ENCODE data around the gene DNAH5. TPM values are rescaled to one million over a fixed set of nuclear protein-coding genes. Genes with fewer than 3 reads are reported as not detected.

The DNAH5 gene
- total and polyA plus RNA-seq, 2 donors (not counting 1 experiment from before 2014, with no cell fraction given) = not detected

GRCh38 chr5:13643734-13644133 lies 300.8 kb downstream of the DNAH5 start:
- Histone ChIP-seq H3K27me3 (replicated peaks in 1 of 4; ENCODE audit: control extremely low read depth in 1 of 4, control insufficient read depth in 3 of 4, insufficient read depth in 4 of 4, low read length in 3 of 4) (no peaks in the 10 kb centered on the region), H3K4me2 (replicated peaks; ENCODE audit: low read depth, low read length, poor library complexity, severe bottlenecking) (no peak overlapping the region), H3K79me2 (ENCODE audit: control insufficient read depth, insufficient read depth, low read length) (no peaks in the 10 kb centered on the region), H3K9me3 (ENCODE audit: control extremely low read depth in 1 of 3, control insufficient read depth in 2 of 3, insufficient read depth in 1 of 3, low read length in 2 of 3) (no peaks in the 10 kb centered on the region), H3K9ac (ENCODE audit: low read length) (no peak overlapping the region), H4K20me1 (ENCODE audit: control insufficient read depth, insufficient read depth, low read length, poor library complexity, severe bottlenecking) (no peaks in the 10 kb centered on the region), H3K27ac (ENCODE audit: low read length in 2 of 2) (no peak overlapping the region), H3K36me3 (replicated peaks in 1 of 2; ENCODE audit: control extremely low read depth in 1 of 2, control insufficient read depth in 1 of 2, extremely low read depth in 1 of 2, insufficient read depth in 2 of 2, low read length in 1 of 2) (no peaks in the 10 kb centered on the region), H2AFZ (ENCODE audit: insufficient read depth, low read depth, low read length, poor library complexity, severe bottlenecking) (no peak overlapping the region), H3K4me3 (ENCODE audit: control extremely low read depth in 1 of 5, extremely low read depth in 1 of 5, insufficient read depth in 1 of 5, low read depth in 2 of 5, low read length in 4 of 5) (no peak overlapping the region), H3K4me1 (ENCODE audit: control insufficient read depth in 2 of 2, insufficient read depth in 2 of 2, low read length in 2 of 2) (no peaks in the 10 kb centered on the region)
- POLR2A ChIA-PET = no interaction called here
- WGBS (ENCODE audit: insufficient coverage) = 100% methylated on average over 1 of the region's 1 CpG
- intact Hi-C loops (cut with micrococcal nuclease) = no loop called here
- Mint-ChIP-seq H3K27ac (no peak overlapping the region), H3K27me3 (no peaks in the 10 kb centered on the region), H3K9me3 (ENCODE audit: insufficient read depth) (no peaks in the 10 kb centered on the region), H3K4me3 (no peak overlapping the region), H3K4me1 (no peaks in the 10 kb centered on the region)
- DNase-seq (no peak), ATAC-seq (ENCODE audit: low read depth) (no peak)
- CTCF ChIA-PET = no interaction called here
- TF ChIP-seq EZH2 (IDR thresholded peaks at IDR 0.05; ENCODE audit: borderline replicate concordance, insufficient read depth, low read depth, low read length, poor library complexity, severe bottlenecking) (no peak), CTCF (IDR thresholded peaks at IDR 0.05) (no peak)

GRCh38 chr5:13643196-13643595 lies 301.3 kb downstream of the DNAH5 start:
- Histone ChIP-seq H4K20me1 (ENCODE audit: control insufficient read depth, insufficient read depth, low read length, poor library complexity, severe bottlenecking) (no peaks in the 10 kb centered on the region), H3K27ac (ENCODE audit: low read length in 2 of 2) (no peak overlapping the region), H3K27me3 (replicated peaks in 1 of 4; ENCODE audit: control extremely low read depth in 1 of 4, control insufficient read depth in 3 of 4, insufficient read depth in 4 of 4, low read length in 3 of 4) (no peaks in the 10 kb centered on the region), H2AFZ (ENCODE audit: insufficient read depth, low read depth, low read length, poor library complexity, severe bottlenecking) (no peak overlapping the region), H3K4me2 (replicated peaks; ENCODE audit: low read depth, low read length, poor library complexity, severe bottlenecking) (no peak overlapping the region), H3K79me2 (ENCODE audit: control insufficient read depth, insufficient read depth, low read length) (no peaks in the 10 kb centered on the region), H3K9ac (ENCODE audit: low read length) (no peak overlapping the region), H3K36me3 (replicated peaks in 1 of 2; ENCODE audit: control extremely low read depth in 1 of 2, control insufficient read depth in 1 of 2, extremely low read depth in 1 of 2, insufficient read depth in 2 of 2, low read length in 1 of 2) (no peaks in the 10 kb centered on the region), H3K9me3 (ENCODE audit: control extremely low read depth in 1 of 3, control insufficient read depth in 2 of 3, insufficient read depth in 1 of 3, low read length in 2 of 3) (peaks cover 0 to 2% (median 0%) of the 10 kb centered on the region in 3 donors), H3K4me1 (ENCODE audit: control insufficient read depth in 2 of 2, insufficient read depth in 2 of 2, low read length in 2 of 2) (no peaks in the 10 kb centered on the region), H3K4me3 (ENCODE audit: control extremely low read depth in 1 of 5, extremely low read depth in 1 of 5, insufficient read depth in 1 of 5, low read depth in 2 of 5, low read length in 4 of 5) (no peak overlapping the region)
- no peaks in the 10 kb centered on the region for H3K27me3 Mint-ChIP-seq
- no peaks in the 10 kb centered on the region for H3K4me1 Mint-ChIP-seq
- H3K27ac Mint-ChIP-seq = no peak overlapping the region
- DNase-seq (no peak), ATAC-seq (ENCODE audit: low read depth) (no peak)
- no peaks in the 10 kb centered on the region for H3K9me3 Mint-ChIP-seq (ENCODE audit: insufficient read depth)
- WGBS (ENCODE audit: insufficient coverage) = 100% methylated on average over 1 of the region's 2 CpGs
- no peak overlapping the region for H3K4me3 Mint-ChIP-seq
- ChIA-PET POLR2A (no interaction called here), CTCF (no interaction called here)
- TF ChIP-seq CTCF (IDR thresholded peaks at IDR 0.05) (no peak), EZH2 (IDR thresholded peaks at IDR 0.05; ENCODE audit: borderline replicate concordance, insufficient read depth, low read depth, low read length, poor library complexity, severe bottlenecking) (no peak)
- intact Hi-C loops (cut with micrococcal nuclease) = no loop called here

Other genes with a start within 250 kb of the DNAH5 start
- gene TRIO, start 198.7 kb upstream of the DNAH5 start, total RNA-seq = 479 and 534 TPM in 2 replicates
- 86.4 and 90.5 TPM in 2 replicates for gene TRIO, start 198.7 kb upstream of the DNAH5 start, polyA plus RNA-seq